Measurements from ENCODE around the gene SHISA4. TPM values are rescaled to one million over a fixed set of nuclear protein-coding genes. Genes with fewer than 3 reads are reported as not detected.
"Not testable (repeated sequence)": the region's sequence is repeated elsewhere in the genome, so short reads cannot be mapped to it uniquely, and the experiment has no call there.

SHISA4 gene
- total and polyA plus RNA-seq, 12 donors = 32.9 to 221 (median 77.9) TPM

DNA sequence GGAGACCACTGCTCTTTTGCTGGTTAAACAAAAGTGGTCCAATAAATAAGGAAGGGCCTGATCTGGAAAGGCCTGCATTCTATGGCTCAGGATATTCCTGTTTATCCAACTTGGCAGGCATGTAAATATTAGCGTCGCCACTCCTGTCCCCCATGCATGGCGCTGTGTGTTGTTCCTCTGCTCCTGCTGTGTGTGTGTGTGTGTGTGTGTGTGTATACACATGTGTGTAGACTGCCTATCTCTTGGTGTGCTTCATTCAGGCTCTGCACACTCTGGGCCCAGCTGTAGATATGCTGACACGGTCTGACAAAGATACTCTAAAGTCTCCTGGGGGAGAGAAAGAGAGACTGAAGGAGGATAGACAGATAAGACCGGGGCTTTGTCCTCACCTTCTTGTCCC, 50.9 kb downstream of the SHISA4 start:
- H3K36me3 ChIP-seq (replicated peaks in 1 of 2) = no peaks in the 10 kb centered on the region
- WGBS, 4 donors = 85 to 90% (median 88%) methylated on average over 5 of the region's 5 CpGs
- H3K27me3 ChIP-seq = no peaks in the 10 kb centered on the region
- peak overlapping the region in 3 of 5 donors; percentile 7 to 57 (median 49) for H3K27ac ChIP-seq
- H3K9me3 ChIP-seq (replicated peaks in 1 of 3) = no peaks in the 10 kb centered on the region
- H3K4me1 ChIP-seq (replicated peaks in 1 of 2) = peaks cover 9 to 41% of the 10 kb centered on the region in 2 donors
- H3K4me3 ChIP-seq = no peak overlapping the region
- intact Hi-C loops (cut with DNase I) = no loop called here
- no peak for DNase-seq
- no peak for TF ChIP-seq POLR2A (IDR thresholded peaks at IDR 0.05)
- TF ChIP-seq, protein P1, sequence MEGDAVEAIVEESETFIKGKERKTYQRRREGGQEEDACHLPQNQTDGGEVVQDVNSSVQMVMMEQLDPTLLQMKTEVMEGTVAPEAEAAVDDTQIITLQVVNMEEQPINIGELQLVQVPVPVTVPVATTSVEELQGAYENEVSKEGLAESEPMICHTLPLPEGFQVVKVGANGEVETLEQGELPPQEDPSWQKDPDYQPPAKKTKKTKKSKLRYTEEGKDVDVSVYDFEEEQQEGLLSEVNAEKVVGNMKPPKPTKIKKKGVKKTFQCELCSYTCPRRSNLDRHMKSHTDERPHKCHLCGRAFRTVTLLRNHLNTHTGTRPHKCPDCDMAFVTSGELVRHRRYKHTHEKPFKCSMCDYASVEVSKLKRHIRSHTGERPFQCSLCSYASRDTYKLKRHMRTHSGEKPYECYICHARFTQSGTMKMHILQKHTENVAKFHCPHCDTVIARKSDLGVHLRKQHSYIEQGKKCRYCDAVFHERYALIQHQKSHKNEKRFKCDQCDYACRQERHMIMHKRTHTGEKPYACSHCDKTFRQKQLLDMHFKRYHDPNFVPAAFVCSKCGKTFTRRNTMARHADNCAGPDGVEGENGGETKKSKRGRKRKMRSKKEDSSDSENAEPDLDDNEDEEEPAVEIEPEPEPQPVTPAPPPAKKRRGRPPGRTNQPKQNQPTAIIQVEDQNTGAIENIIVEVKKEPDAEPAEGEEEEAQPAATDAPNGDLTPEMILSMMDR (IDR thresholded peaks at IDR 0.05) = no peak

DNA sequence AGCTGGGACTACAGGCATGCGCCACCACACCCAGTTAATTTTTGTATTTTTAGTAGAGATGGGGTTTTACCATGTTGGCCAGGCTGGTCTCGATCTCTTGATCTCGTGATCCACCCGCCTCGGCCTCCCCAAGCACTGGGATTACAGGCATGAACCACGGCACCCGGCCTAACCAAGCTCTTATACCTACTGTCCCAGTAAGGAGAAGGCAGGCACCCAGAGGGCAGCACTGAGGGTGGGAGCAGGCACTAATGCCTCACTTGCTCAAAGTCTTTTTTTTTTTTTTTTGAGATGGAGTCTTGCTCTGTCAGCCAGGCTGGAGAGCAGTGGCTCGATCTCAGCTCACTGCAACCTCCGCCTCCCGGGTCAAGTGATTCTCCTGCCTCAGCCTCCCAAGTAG, 51.6 kb downstream of the SHISA4 start:
- H3K36me3 ChIP-seq (replicated peaks in 1 of 2); intact Hi-C loops (cut with DNase I); H3K9me3 ChIP-seq (replicated peaks in 1 of 3); H3K27ac ChIP-seq; H3K27me3 ChIP-seq; DNase-seq; H3K4me3 ChIP-seq: not testable (repeated sequence)
- 91 to 94% (median 92%) methylated on average over 10 of the region's 10 CpGs for WGBS, 4 donors
- H3K4me1 ChIP-seq (replicated peaks in 1 of 2) = peaks cover 9 to 41% of the 10 kb centered on the region in 2 donors

DNA sequence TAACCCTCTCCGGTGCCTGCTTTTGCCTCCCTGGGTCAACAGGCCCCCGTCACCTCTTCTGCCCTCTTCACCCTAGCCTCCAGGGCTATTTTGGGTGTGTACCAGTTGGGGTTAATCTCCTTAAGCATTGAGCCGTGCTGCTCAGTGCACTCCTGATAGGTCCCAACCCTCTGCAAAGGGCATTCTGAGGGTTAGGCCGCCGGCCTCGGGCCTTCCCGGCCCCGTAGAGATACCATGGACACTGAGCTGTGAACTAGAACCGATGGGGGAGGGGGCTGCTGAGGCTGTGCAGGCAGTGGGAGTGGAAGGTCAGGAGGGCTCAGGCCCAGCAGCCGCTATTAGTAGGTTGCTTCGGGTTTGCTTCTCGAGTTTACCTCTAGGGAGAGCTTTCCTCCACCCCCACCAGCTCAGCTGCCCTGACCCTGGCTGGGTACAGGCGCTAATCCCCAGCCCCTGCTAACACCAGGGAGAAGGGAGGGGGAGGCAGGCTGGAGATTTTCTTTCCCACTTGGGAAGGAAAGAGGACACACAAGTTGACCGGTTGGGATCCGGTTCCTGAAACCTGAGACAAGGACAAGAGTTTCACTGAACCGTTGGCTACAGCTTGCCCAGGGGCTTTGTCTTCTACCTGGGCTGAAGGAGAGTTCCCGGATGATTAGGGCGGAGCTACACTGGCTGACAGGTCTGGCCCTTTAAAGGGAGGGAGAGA, 52.9 kb downstream of the SHISA4 start:
- H3K9me3 ChIP-seq (replicated peaks in 1 of 3) = no peaks in the 10 kb centered on the region
- TF ChIP-seq, protein P1 (IDR thresholded peaks at IDR 0.05) = no peak
- no peak for TF ChIP-seq POLR2A (IDR thresholded peaks at IDR 0.05)
- peak overlapping the region in 1 of 4 donors; percentile 80 for H3K4me3 ChIP-seq
- H3K27me3 ChIP-seq = no peaks in the 10 kb centered on the region
- 43 to 69% (median 50%) methylated on average over 8 to 18 of the region's 18 CpGs for WGBS, 4 donors
- intact Hi-C loops (cut with DNase I) = no loop called here
- no peaks in the 10 kb centered on the region for H3K36me3 ChIP-seq (replicated peaks in 1 of 2)
- H3K27ac ChIP-seq = peak overlapping the region in 4 of 5 donors; percentile 5 to 73 (median 32)
- DNase-seq = peak in 1 of 7 donors; percentile 44
- peaks cover 10 to 42% of the 10 kb centered on the region in 2 donors for H3K4me1 ChIP-seq (replicated peaks in 1 of 2)

DNA sequence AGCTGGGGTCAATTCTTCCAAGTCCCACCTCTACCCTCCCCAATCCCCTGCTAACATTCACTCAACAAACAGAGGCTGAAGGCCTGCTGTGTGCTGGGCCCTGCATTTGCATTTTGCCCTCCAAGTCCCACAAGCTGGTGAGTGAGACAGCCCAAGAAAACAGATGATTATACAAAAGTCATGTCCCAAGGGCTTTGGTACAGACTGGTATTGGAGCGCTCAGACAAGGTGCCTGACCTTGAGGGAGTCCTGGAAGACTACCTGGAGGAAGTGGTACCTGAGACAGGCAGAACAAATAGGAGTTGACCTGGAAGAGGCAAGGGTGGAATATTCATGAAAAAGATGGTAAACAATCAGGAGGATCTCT, 53.4 kb downstream of the SHISA4 start:
- WGBS, 4 donors = 70 to 92% (median 81%) methylated on average over 1 of the region's 1 CpG
- Histone ChIP-seq H3K4me1 (replicated peaks in 1 of 2) (peaks cover 14 to 45% of the 10 kb centered on the region in 2 donors), H3K9me3 (replicated peaks in 1 of 3) (no peaks in the 10 kb centered on the region), H3K36me3 (replicated peaks in 1 of 2) (no peaks in the 10 kb centered on the region), H3K27ac (peak overlapping the region in 2 of 5 donors; percentile 54 to 73), H3K27me3 (no peaks in the 10 kb centered on the region), H3K4me3 (peak overlapping the region in 1 of 4 donors; percentile 80)
- no peak for DNase-seq
- no peak for TF ChIP-seq POLR2A (IDR thresholded peaks at IDR 0.05)
- TF ChIP-seq, protein P1 (IDR thresholded peaks at IDR 0.05) = no peak
- intact Hi-C loops (cut with DNase I) = no loop called here

Small RNA genes lying within 50 kb of the gene (microRNA-seq; reads per million reads assigned to microRNA genes)
- gene MIR6739 = 0 reads per million in 3 donors

Small RNA genes lying within 50 kb of the gene (small RNA-seq; reads per million reads assigned to genes)
- gene MIR6739 = 0 reads per million in 2 donors

Other genes starting within 250 kb of the SHISA4 start
- 10 to 100 TPM; 13.6 to 45.2 (median 28.0) TPM for gene IPO9, start 59.7 kb upstream of the SHISA4 start, total RNA-seq
- gene IPO9, start 59.7 kb upstream of the SHISA4 start, polyA plus RNA-seq = 10 to 100 TPM; 23.6 to 34.4 (median 29.1) TPM
- 100 to 1,000 TPM in 2 of 9 donors, 10 to 100 TPM in 5, 1 to 10 TPM in 2; 1.3 to 171 (median 67.6) TPM for gene LMOD1, start 57.6 kb downstream of the SHISA4 start, total RNA-seq
- gene LMOD1, start 57.6 kb downstream of the SHISA4 start, polyA plus RNA-seq = 100 to 1,000 TPM in 2 of 3 donors, 10 to 100 TPM in 1; 26.9 to 131 (median 108) TPM
- 100 to 1,000 TPM in 2 of 9 donors, 10 to 100 TPM in 7; 26.3 to 178 (median 49.7) TPM for gene TIMM17A, start 66.6 kb downstream of the SHISA4 start, total RNA-seq
- gene TIMM17A, start 66.6 kb downstream of the SHISA4 start, polyA plus RNA-seq = 100 to 1,000 TPM in 1 of 3 donors, 10 to 100 TPM in 2; 28.0 to 172 (median 42.7) TPM
- 10 to 100 TPM; 28.9 to 99.6 (median 66.0) TPM for gene RNPEP, start 93.8 kb downstream of the SHISA4 start, total RNA-seq
- 10 to 100 TPM; 43.8 to 59.6 (median 46.7) TPM for gene RNPEP, start 93.8 kb downstream of the SHISA4 start, polyA plus RNA-seq
- gene ELF3, start 121.7 kb downstream of the SHISA4 start, total RNA-seq = under 1 TPM in 7 of 9 donors, not detected in 2; 0.06 to 0.51 (median 0.41) TPM
- 1 to 10 TPM in 2 of 3 donors, not detected in 1; 1.0 to 1.4 TPM for gene ELF3, start 121.7 kb downstream of the SHISA4 start, polyA plus RNA-seq
- under 1 TPM in 8 of 9 donors, not detected in 1; under 0.01 to 0.49 (median 0.28) TPM for gene GPR37L1, start 234.0 kb downstream of the SHISA4 start, total RNA-seq
- gene GPR37L1, start 234.0 kb downstream of the SHISA4 start, polyA plus RNA-seq = under 1 TPM; 0.02 to 0.24 (median 0.13) TPM